OCI-LY7 (cell line): ENCODE data around the gene ADAMTSL3. TPM values are rescaled to one million over a fixed set of nuclear protein-coding genes. Genes with fewer than 3 reads are reported as not detected.

Source experiments
- BruUV-seq: library from RNA; stranded (reverse); fragments of 400-500 nt; replicated peaks from 2 replicates; lab custom pipeline; 2021; lab: Mats Ljungman, UMichigan
- CTCF ChIA-PET: fragments of 300-600 bp; sonication (Branson Sonifier 250); formaldehyde crosslinking; loops from one replicate; lab custom pipeline; 2022; ENCODE audit warnings: antibody characterized with exemption; ENCODE audit not compliant: unreplicated experiment; lab: Charles Lee
- POLR2A ChIA-PET: fragments of 300-600 bp; sonication (Branson Sonifier 250); formaldehyde crosslinking; loops from one replicate; lab custom pipeline; 2022; ENCODE audit warnings: antibody characterized with exemption; lab: Charles Lee
- DNase-seq: peaks from one replicate; pipeline ENCODE4 v3.0.0-alpha.2; 2015; ENCODE audit warnings: low spot score
- H2AFZ ChIP-seq: fragments of 200-600 bp; sonication (generic), shearing (Covaris generic); 2 replicates; pipeline ENCODE4 v1.6.1; 2014; ENCODE audit warnings: mild to moderate bottlenecking, antibody characterized with exemption, low read length, moderate library complexity
- H3K27ac ChIP-seq: fragments of 200-600 bp; sonication (generic); 2 replicates; pipeline ENCODE4 v1.5.1; 2014; ENCODE audit warnings: mixed run types, low read depth, mild to moderate bottlenecking, moderate library complexity, low read length, inconsistent platforms; ENCODE audit not compliant: poor library complexity, severe bottlenecking
- H3K36me3 ChIP-seq: fragments of 200-600 bp; sonication (generic); 2 replicates; pipeline ENCODE4 v1.6.1; 2014; ENCODE audit warnings: mild to moderate bottlenecking, antibody characterized with exemption, low read length, moderate library complexity, mixed read lengths; ENCODE audit not compliant: insufficient read depth
- H3K4me1 ChIP-seq: fragments of 200-600 bp; sonication (generic); 2 replicates; pipeline ENCODE4 v1.5.1; 2014; ENCODE audit warnings: mild to moderate bottlenecking, low read length; ENCODE audit not compliant: insufficient read depth, poor library complexity, severe bottlenecking
- H3K4me2 ChIP-seq: fragments of 200-600 bp; sonication (generic); 2 replicates; pipeline ENCODE4 v1.6.1; 2014; ENCODE audit warnings: mild to moderate bottlenecking, low read length
- H3K4me3 ChIP-seq: fragments of 200-600 bp; sonication (generic); 2 replicates; pipeline ENCODE4 v1.5.1; 2014; ENCODE audit warnings: mild to moderate bottlenecking, low read depth, low read length; ENCODE audit not compliant: poor library complexity, severe bottlenecking
- H3K79me2 ChIP-seq: fragments of 200-600 bp; sonication (generic); 2 replicates; pipeline ENCODE4 v1.6.1; 2016; ENCODE audit warnings: low read depth, mild to moderate bottlenecking, low read length, moderate library complexity, mixed read lengths; ENCODE audit not compliant: insufficient read depth
- H3K9me2 ChIP-seq: fragments of 200-600 bp; sonication (generic); 2 replicates; pipeline ENCODE4 v1.6.1; 2016; ENCODE audit warnings: mild to moderate bottlenecking, low read length, mixed read lengths; ENCODE audit not compliant: insufficient read depth
- H3K9me3 ChIP-seq: fragments of 200-600 bp; sonication (generic); 2 replicates; pipeline ENCODE4 v1.6.1; 2014; ENCODE audit warnings: mild to moderate bottlenecking, mixed run types, low read length, mixed read lengths
- H4K20me1 ChIP-seq: fragments of 200-600 bp; sonication (generic); 2 replicates; pipeline ENCODE4 v1.6.1; 2014; ENCODE audit warnings: mild to moderate bottlenecking, antibody characterized with exemption, low read length, moderate library complexity, mixed read lengths; ENCODE audit not compliant: insufficient read depth
- CTCF ChIP-seq: fragments of 200-600 bp; sonication (generic); conservative IDR thresholded peaks from 2 replicates; pipeline ENCODE4 v1.5.1; 2014; ENCODE audit warnings: mild to moderate bottlenecking, antibody characterized with exemption, low read length, moderate library complexity, mixed read lengths
- EZH2phosphoT487 ChIP-seq: fragments of 200-600 bp; sonication (generic); IDR thresholded peaks from 2 replicates; pipeline ENCODE4 v1.6.1; 2018; ENCODE audit warnings: low read depth, borderline replicate concordance, mild to moderate bottlenecking, mixed run types, antibody characterized with exemption, low read length, moderate library complexity, mixed read lengths
- intact Hi-C: fragments of 100-400 bp; cut with micrococcal nuclease; formaldehyde crosslinking; loops from one replicate; pipeline ENCODE4 v1.10.0; 2022; ENCODE audit not compliant: unreplicated experiment
- total RNA-seq, 2 experiments: library from RNA; depleted of rRNA in 1 of 2; stranded (reverse); fragments of >200 nt in 1 of 2; shearing (Covaris generic) in 1 of 2; gene quantifications; 2 replicates each; pipeline ENCODE4 v1.2.3, GENCODE V29; 2014 to 2022

Gene ADAMTSL3
- total RNA-seq, 2 experiments from 2014 or later: not detected

GRCh38 chr15:83658430-83659416, 4.8 kb downstream of the ADAMTSL3 start:
- Histone ChIP-seq H3K27ac (no peak overlapping the region), H3K4me3 (no peak overlapping the region), H3K36me3 (no peaks in the 10 kb centered on the region), H3K9me3 (no peaks in the 10 kb centered on the region), H3K9me2 (no peaks in the 10 kb centered on the region), H3K79me2 (no peaks in the 10 kb centered on the region), H2AFZ (no peak overlapping the region), H3K4me2 (no peak overlapping the region), H4K20me1 (no peaks in the 10 kb centered on the region), H3K4me1 (no peaks in the 10 kb centered on the region)
- TF ChIP-seq EZH2phosphoT487 (no peak), CTCF (no peak)
- no TSS peak for BruUV-seq
- CTCF ChIA-PET: no interaction called here
- DNase-seq: no peak
- intact Hi-C loops: no loop called here
- POLR2A ChIA-PET: no interaction called here

- BruUV-seq: no TSS peak
- Histone ChIP-seq H3K27ac (no peak overlapping the region), H4K20me1 (no peaks in the 10 kb centered on the region), H3K4me1 (no peaks in the 10 kb centered on the region), H3K36me3 (no peaks in the 10 kb centered on the region), H3K9me2 (no peaks in the 10 kb centered on the region), H3K4me3 (no peak overlapping the region), H3K4me2 (no peak overlapping the region), H3K9me3 (no peaks in the 10 kb centered on the region), H2AFZ (no peak overlapping the region), H3K79me2 (no peaks in the 10 kb centered on the region)
- no peak for DNase-seq
- intact Hi-C loops: no loop called here
- TF ChIP-seq CTCF (no peak), EZH2phosphoT487 (no peak)
- CTCF ChIA-PET: no interaction called here
- POLR2A ChIA-PET: no interaction called here
Observed at GRCh38 chr15:83659417-83659812, 5.5 kb downstream of the ADAMTSL3 start.

- Histone ChIP-seq H3K9me3 (no peaks in the 10 kb centered on the region), H3K27ac (no peak overlapping the region), H2AFZ (no peak overlapping the region), H3K4me1 (no peaks in the 10 kb centered on the region), H3K4me2 (no peak overlapping the region), H3K36me3 (no peaks in the 10 kb centered on the region), H4K20me1 (no peaks in the 10 kb centered on the region), H3K79me2 (no peaks in the 10 kb centered on the region), H3K4me3 (no peak overlapping the region), H3K9me2 (no peaks in the 10 kb centered on the region)
- ChIA-PET POLR2A (no interaction called here), CTCF (no interaction called here)
- no TSS peak for BruUV-seq
- TF ChIP-seq CTCF (no peak), EZH2phosphoT487 (no peak)
- DNase-seq: no peak
- intact Hi-C loops: no loop called here
Observed at GRCh38 chr15:83665480-83665879, 11.6 kb downstream of the ADAMTSL3 start.
